Cardiac muscle cell (in vitro differentiated cells and primary cell): Measurements from ENCODE around the gene HTATSF1. TPM values are rescaled to one million over a fixed set of nuclear protein-coding genes. Genes with fewer than 3 reads are reported as not detected.

Source experiments
- DNase-seq, 2 donors: peaks; one replicate each; pipeline versions ENCODE4 v3.0.0 to v3.0.0-alpha.2; 2010 to 2017; ENCODE audit warnings: low read depth in 1 of 2, low spot score in 1 of 2
- H3K27ac ChIP-seq: fragments of 200-600 bp; sonication (generic); 2 replicates; pipeline ENCODE4 v1.5.1; 2016
- H3K27me3 ChIP-seq: fragments of 200-600 bp; sonication (generic); 2 replicates; pipeline ENCODE4 v1.6.0; 2016; ENCODE audit warnings: control low read depth
- H3K36me3 ChIP-seq: fragments of 200-600 bp; sonication (generic); 2 replicates; pipeline ENCODE4 v1.5.1; 2016; ENCODE audit warnings: control low read depth
- H3K4me1 ChIP-seq: fragments of 200-600 bp; sonication (generic); 2 replicates; pipeline ENCODE4 v1.8.1; 2017; ENCODE audit warnings: low read depth, mild to moderate bottlenecking, mixed run types
- H3K4me3 ChIP-seq: fragments of 200-600 bp; sonication (generic); 2 replicates; pipeline ENCODE4 v1.5.1; 2016; ENCODE audit warnings: mild to moderate bottlenecking
- H3K9me3 ChIP-seq: fragments of 200-600 bp; sonication (generic); 2 replicates; pipeline ENCODE4 v1.5.1; 2017; ENCODE audit warnings: low read depth, mild to moderate bottlenecking, control low read depth
- polyA plus RNA-seq: library from polyadenylated mRNA; unstranded; fragments of >200 nt; fragmentation: Nextera tagmentation; extraction: Ambion mirVana; gene quantifications from 2 replicates; pipeline ENCODE4 v1.2.1, GENCODE V29; 2016
- total RNA-seq: library from RNA; depleted of rRNA; stranded (reverse); fragments of >200 nt; gene quantifications from 2 replicates; pipeline ENCODE4 v1.2.3, GENCODE V29; 2016
- TF ChIP-seq, protein P1 (sequence below): IDR thresholded peaks from 2 replicates; pipeline ENCODE4 v1.5.1; 2012; ENCODE audit warnings: low read depth, mild to moderate bottlenecking, low read length

HTATSF1 gene
- total and polyA plus RNA-seq, 2 experiments from 2014 or later: 80.4 to 95.8 TPM

DNA sequence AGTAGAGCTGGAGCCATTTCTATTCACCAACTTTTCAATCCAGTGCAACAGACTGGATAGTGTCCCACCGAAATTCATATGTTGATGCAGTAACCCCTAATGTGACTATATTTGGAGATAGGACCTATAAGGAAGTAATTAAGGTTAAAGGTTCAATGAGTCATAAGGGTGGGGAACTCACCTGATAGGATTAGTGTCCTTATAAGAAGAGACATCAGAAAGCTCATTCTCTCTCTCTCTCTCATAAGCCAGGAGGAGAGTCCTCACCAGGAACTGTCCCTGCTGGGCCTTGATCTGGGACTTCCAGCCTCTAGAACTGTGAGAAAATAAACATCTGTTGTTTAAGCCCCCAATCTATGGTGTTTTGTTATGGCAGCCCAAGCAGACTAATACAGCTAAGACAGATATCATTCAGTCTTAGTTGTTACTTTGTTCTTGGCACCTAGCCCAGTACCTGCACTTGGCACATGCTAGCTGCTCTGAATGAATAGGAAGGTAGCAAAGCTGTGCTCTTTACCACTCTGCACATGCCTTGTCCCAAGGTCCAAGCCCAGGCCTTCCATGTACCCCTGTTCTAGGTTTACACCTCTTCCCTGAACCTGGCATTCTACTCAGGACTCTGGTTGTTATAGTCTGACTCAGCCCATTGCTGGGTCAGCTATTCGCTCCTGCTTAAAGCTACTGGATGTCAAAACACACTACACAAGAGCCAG is 28.8 kb upstream of the HTATSF1 start:
- Histone ChIP-seq H3K4me3 (no peak overlapping the region), H3K36me3 (no peaks in the 10 kb centered on the region), H3K27ac (no peak overlapping the region), H3K9me3 (no peaks in the 10 kb centered on the region), H3K4me1 (no peaks in the 10 kb centered on the region), H3K27me3 (no peaks in the 10 kb centered on the region)
- TF ChIP-seq, protein P1, sequence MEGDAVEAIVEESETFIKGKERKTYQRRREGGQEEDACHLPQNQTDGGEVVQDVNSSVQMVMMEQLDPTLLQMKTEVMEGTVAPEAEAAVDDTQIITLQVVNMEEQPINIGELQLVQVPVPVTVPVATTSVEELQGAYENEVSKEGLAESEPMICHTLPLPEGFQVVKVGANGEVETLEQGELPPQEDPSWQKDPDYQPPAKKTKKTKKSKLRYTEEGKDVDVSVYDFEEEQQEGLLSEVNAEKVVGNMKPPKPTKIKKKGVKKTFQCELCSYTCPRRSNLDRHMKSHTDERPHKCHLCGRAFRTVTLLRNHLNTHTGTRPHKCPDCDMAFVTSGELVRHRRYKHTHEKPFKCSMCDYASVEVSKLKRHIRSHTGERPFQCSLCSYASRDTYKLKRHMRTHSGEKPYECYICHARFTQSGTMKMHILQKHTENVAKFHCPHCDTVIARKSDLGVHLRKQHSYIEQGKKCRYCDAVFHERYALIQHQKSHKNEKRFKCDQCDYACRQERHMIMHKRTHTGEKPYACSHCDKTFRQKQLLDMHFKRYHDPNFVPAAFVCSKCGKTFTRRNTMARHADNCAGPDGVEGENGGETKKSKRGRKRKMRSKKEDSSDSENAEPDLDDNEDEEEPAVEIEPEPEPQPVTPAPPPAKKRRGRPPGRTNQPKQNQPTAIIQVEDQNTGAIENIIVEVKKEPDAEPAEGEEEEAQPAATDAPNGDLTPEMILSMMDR: no peak
- no peak for DNase-seq

DNA sequence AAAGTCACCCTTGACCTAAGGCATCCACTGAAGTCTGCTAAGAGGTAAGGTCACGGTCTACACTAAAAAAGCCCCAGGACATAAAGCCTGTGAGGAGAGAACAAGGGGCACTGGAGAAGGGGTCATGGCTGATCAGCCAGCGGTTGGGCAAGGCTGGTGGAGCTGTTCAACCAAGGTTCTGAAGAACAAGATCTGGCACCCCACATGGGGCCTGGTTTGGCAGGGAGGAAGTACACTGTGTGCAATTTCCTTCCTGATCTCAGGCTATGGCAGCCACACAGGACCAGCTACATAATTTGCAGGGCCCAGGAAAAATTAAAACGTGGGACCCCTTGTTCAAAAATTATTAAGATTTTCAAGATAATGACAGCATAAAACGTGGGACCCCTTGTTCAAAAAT is 23.7 kb upstream of the HTATSF1 start:
- H3K36me3 ChIP-seq: no peaks in the 10 kb centered on the region
- H3K27ac ChIP-seq: no peak overlapping the region
- H3K27me3 ChIP-seq: no peaks in the 10 kb centered on the region
- DNase-seq: no peak
- no peaks in the 10 kb centered on the region for H3K9me3 ChIP-seq
- H3K4me3 ChIP-seq: no peak overlapping the region
- TF ChIP-seq, protein P1: no peak
- H3K4me1 ChIP-seq: no peaks in the 10 kb centered on the region

DNA sequence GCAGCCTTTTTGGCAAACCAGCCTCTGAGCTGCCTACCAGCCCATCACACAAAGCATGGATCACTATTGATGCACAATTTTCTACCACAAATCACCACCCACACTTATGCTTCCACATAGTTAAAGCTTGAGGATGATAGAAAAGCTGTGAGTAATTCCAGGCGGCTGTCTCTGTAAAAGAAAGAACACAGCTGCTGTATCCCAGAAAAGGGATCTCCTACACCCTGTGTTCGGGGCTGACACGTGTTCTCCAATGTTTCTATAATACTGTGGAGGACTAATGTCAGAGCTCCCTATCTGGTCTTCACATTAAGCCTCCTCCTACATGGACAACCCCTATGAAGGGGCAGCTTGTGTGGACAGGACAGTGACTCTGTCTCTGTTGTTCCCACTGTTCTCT is 22.2 kb upstream of the HTATSF1 start:
- no peaks in the 10 kb centered on the region for H3K27me3 ChIP-seq
- TF ChIP-seq, protein P1: no peak
- H3K9me3 ChIP-seq: no peaks in the 10 kb centered on the region
- H3K4me3 ChIP-seq: no peak overlapping the region
- H3K27ac ChIP-seq: no peak overlapping the region
- H3K4me1 ChIP-seq: no peaks in the 10 kb centered on the region
- H3K36me3 ChIP-seq: no peaks in the 10 kb centered on the region
- no peak for DNase-seq

GRCh38 chrX:136476501-136476900 is 20.9 kb upstream of the HTATSF1 start:
- Histone ChIP-seq H3K27me3 (no peaks in the 10 kb centered on the region), H3K9me3 (no peaks in the 10 kb centered on the region), H3K4me1 (no peaks in the 10 kb centered on the region), H3K27ac (no peak overlapping the region), H3K36me3 (no peaks in the 10 kb centered on the region), H3K4me3 (no peak overlapping the region)
- no peak for DNase-seq
- TF ChIP-seq, protein P1: no peak

- no peak for DNase-seq
- Histone ChIP-seq H3K4me1 (no peaks in the 10 kb centered on the region), H3K9me3 (no peaks in the 10 kb centered on the region), H3K36me3 (no peaks in the 10 kb centered on the region), H3K4me3 (no peak overlapping the region), H3K27me3 (no peaks in the 10 kb centered on the region), H3K27ac (no peak overlapping the region)
- TF ChIP-seq, protein P1: no peak
Observed at GRCh38 chrX:136477026-136477425, 20.4 kb upstream of the HTATSF1 start.
